Breast epithelium (tissue), 3 donors: Measurements from ENCODE around the gene PLA2G4D.

Experiments
- CTCF ChIP-seq, 3 donors: fragments of 450-650 bp; IDR thresholded peaks; one replicate each; pipeline ENCODE4 v1.5.1; 2016 to 2017; ENCODE audit warnings: antibody characterized with exemption in 3 of 3, mild to moderate bottlenecking in 3 of 3, moderate library complexity in 3 of 3
- POLR2A ChIP-seq: fragments of 450-650 bp; IDR thresholded peaks from one replicate; pipeline ENCODE4 v1.6.1; 2016; ENCODE audit warnings: antibody characterized with exemption, mild to moderate bottlenecking, moderate library complexity
- POLR2AphosphoS5 ChIP-seq, 3 donors: sonication (generic); formaldehyde crosslinking; IDR thresholded peaks; one replicate each; pipeline ENCODE4 v1.6.1; 2017; ENCODE audit warnings: antibody characterized with exemption in 3 of 3

GRCh38 chr15:42062284-42062806 lies 32.0 kb downstream of the PLA2G4D start:
- TF ChIP-seq CTCF (IDR thresholded peaks at IDR 0.05) (no peak), POLR2A (no peak), POLR2AphosphoS5 (IDR thresholded peaks at IDR 0.05) (no peak)
